Activated CD4-positive, alpha-beta T cell treated with anti-CD3 and anti-CD28 coated beads, Interleukin-2, amount 50 U/mL, for 48 hours (primary cell): Measurements from ENCODE around the gene CPAMD8.
"Not testable (repeated sequence)": the region's sequence is repeated elsewhere in the genome, so short reads cannot be mapped to it uniquely, and the experiment has no call there.

Source experiments
- DNase-seq, 2 experiments: peaks; one replicate each; pipeline ENCODE4 v3.0.0-alpha.2; 2020

Gene CPAMD8

GRCh38 chr19:17037966-17038500 is 11.4 kb upstream of the CPAMD8 start:
- DNase-seq = no peak

GRCh38 chr19:17037184-17037583 is 10.6 kb upstream of the CPAMD8 start:
- no peak for DNase-seq

DNA sequence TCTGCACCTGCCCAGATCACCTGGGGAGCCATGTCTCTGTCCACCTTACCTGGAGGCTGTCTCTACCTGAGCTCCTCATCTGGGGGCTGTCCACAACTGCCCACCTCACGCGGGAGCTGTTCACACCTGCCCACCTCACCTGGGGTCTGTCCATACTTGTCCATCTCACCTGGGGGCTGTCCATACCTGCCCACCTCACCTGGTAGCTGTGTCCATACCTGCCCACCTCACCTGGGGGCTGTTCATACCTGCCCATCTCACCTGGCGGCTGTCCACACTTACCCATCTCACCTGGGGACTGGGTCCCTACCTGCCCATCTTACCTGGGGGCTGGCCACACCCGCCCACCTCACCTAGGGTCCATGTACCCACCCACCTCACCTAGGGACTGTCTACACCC is 10.0 kb upstream of the CPAMD8 start:
- no peak for DNase-seq

GRCh38 chr19:17035842-17036424 is 9.3 kb upstream of the CPAMD8 start:
- DNase-seq = no peak

DNA sequence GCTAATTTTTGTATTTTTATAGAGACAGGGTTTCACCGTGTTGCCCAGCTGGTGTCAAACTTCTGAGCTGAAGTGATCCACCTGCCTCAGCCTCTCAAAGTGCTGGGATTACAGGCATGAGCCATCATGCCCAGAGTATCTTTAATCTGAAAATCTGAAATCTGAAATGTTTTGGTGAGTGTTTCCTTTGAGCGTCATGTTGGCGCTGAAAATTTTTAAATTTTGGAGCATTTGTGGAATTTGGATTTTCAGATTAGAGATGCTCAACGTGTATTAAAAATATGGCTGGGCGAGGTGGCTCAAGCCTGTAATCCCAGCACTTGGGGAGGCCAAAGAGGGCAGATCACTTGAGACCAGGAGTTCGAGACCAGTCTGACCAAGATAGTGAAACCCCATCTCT is 5.1 kb upstream of the CPAMD8 start:
- no peak for DNase-seq

GRCh38 chr19:17027535-17027975 is 945 bp upstream of the CPAMD8 start:
- DNase-seq = no peak

DNA sequence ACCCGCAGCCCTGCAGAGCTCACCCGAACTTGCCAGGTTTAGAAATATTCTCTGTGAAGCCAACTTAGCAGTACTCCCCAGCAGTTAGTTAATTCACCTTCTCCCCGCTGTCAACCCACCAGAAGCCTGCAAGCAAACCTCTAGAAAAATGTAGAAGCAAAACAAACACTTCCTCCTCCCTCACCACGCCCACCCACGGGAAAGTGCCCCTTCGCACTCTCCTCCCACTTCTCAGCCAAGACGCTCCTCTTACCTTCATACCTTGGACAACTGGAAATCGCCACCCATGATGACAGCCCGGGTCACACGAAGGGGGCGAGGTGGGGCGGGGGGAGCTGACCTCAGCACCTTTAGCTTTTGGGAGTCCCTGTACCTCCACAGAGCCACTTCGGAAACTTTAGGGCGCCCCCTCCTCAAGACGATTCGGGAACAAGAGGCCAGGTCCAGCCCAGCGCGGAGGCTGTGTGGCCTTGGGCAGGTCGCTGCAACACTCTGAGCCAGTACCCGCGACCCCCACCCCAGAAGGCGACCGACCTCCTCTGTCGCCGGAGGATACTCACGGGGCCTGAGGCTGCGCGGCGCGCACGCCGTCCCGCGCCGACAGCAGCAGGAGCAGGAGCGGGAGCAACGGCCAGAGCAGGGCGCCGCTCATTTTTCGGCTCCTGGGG is 485 bp downstream of the CPAMD8 start:
- no peak for DNase-seq

DNA sequence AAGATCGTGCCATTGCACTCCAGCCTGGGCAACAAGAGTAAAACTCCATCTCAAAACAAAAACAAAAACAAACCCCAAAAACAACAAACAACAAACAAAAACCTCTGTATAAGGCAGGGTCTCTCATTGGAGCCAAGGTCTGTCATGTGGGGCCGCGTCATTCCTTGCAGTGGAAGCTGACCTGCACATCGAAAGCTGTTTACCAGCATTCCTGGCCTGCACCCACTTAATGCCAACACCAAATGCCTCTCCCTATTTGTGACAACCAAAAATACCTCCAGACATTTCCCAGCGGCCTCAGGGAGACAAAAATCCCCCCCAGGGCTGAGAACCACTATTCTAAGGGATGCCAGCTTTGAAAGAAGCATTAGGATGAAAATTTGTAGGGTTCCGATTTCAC is 1.2 kb downstream of the CPAMD8 start:
- DNase-seq = no peak

DNA sequence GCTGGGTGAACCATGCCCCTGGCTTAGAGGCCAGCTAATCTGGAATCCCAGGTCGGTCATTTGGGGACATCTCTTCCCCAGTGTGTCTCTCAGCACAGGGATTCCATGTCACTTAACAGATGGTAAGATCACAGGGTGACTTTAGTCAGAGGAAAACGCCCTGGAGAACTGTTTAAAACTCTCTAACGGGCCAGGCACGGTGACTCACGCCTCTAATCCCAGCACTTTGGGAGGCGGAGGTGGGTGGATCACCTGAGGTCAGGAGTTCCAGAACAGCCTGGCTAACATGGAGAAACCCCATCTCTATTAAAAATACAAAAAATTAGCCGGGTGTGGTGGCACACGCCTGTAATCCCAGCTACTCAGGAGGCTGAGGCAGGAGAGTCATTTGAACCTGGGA is 1.7 kb downstream of the CPAMD8 start:
- DNase-seq = not testable (repeated sequence)

- DNase-seq = no peak
Measured at GRCh38 chr19:17023805-17024204, 2.8 kb downstream of the CPAMD8 start.

- DNase-seq = no peak
Measured at GRCh38 chr19:17022738-17023137, 3.9 kb downstream of the CPAMD8 start.

GRCh38 chr19:17021793-17022590 is 4.6 kb downstream of the CPAMD8 start:
- no peak for DNase-seq

DNA sequence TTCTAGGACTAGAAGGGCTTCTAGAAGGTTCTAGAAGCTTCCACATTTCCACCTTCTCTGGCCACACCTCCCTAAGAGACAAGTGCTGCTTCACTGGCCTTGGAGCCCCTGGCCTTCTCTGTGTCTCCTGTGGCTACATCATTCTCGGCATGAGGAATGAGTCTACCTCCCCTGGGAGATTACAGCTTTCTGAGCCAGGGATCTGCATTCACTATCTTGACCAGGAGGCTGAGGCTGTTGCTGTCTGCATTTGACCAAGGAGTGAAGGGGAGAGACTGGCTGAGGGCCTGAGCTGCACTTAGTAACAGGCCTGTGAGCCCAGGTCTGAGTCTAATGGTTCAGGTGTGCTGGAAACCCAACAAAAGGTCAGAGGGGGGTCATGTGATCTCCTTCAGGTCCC is 5.3 kb downstream of the CPAMD8 start:
- DNase-seq = no peak

GRCh38 chr19:17020823-17021222 is 5.8 kb downstream of the CPAMD8 start:
- DNase-seq = no peak

- DNase-seq = no peak
Measured at GRCh38 chr19:17020385-17020784, 6.2 kb downstream of the CPAMD8 start.

- DNase-seq = peak; percentile 4 to 10
Measured at GRCh38 chr19:17014212-17014861, 12.3 kb downstream of the CPAMD8 start.

GRCh38 chr19:17011485-17011884 is 15.1 kb downstream of the CPAMD8 start:
- no peak for DNase-seq

- DNase-seq = no peak
Measured at GRCh38 chr19:17006579-17006978, 20.0 kb downstream of the CPAMD8 start.

- DNase-seq = no peak
Measured at GRCh38 chr19:17005000-17005399, 21.6 kb downstream of the CPAMD8 start.

GRCh38 chr19:17004386-17004785 is 22.2 kb downstream of the CPAMD8 start:
- no peak for DNase-seq

GRCh38 chr19:17002455-17002854 is 24.2 kb downstream of the CPAMD8 start:
- no peak for DNase-seq

- DNase-seq = peak; percentile 60 to 67
Measured at GRCh38 chr19:17001603-17002183, 24.9 kb downstream of the CPAMD8 start.

DNA sequence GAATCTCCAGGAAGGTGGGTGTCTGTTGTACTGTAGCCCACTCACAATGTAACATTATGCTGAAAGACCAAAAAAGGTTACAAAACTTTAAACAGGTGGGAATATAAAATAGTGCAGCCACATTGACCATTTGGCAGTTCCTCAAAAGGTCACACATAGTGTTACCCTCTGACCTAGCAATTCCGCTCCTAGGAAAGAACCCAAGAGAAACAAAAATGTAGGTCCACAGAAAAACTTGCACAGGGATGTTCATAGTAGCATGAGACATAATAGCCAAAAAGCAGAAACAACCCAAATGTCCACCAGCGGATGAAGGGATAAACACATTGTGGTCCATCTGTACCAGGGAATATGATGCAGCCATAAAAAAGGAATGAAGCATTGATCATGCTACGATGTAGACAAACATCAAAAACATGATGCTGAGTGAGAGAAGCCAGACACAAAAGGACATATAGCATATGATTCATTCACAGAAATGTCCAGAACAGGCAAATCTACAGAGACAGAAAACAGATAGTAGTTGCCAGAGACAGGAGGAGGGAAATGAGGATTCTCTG is 27.9 kb downstream of the CPAMD8 start:
- no peak for DNase-seq
